NCI-H345 (cell line): ENCODE data around the gene SKAP2.

Experiments
- DNase-seq: peaks from one replicate; lab custom pipeline; 2025; lab: John Stamatoyannopoulos, UW

SKAP2 gene

DNA sequence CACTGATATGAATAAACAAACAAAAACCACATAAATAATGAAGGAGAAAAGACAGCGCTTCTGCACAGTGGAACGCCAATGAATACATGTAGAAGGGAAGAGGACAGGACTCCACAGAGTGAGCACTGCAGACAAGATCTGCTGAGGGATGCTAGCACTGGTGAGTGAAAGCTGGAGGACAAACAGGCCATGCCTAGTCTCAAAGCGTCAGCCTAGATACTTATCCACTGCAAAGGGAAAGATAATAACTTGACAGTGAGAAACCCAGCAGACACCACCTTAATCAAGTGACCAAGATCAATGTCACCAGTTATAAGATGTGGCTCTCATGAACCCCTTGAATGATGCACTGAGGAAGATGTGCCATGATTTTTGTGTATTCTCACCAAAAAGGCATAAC lies 227.6 kb downstream of the SKAP2 start:
- no peak for DNase-seq

DNA sequence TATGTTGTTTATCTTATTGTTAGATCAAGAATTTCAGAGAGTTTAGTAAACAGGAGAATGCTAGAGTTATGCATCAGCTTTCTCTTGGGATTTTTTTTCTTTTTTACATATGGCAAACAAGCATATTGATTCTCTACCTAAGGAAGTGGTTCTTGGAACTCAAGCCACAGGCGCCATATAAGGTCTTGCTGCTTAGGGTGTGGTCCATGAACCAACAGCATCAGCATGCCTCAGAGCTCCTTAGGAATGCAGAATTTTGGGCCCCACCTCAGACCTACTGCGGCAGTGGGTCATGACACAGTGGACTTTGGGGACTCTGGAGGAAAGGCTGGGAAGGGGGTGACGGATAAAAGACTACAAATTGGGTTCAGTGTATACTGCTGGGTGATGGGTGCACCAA lies 230.8 kb downstream of the SKAP2 start:
- DNase-seq: no peak

DNA sequence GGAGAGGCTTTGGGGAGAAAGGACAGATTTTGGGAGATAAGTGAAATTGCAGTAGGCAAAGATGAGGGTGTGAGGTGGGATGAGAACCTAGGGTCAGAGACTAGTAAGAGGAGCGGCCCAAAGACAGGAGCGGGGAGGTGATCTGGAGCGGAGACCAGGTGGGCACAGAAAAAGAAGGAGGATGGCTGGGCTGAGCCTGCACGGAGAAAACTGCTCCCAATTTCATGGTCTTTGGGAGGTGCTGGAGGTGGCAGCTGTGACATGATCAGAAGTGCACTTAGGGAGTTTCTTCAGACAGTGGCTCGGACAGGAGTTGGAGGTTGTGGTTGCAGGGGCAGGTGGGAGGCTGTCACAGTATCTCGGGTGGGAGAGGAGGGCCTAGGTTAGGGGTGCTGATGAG lies 232.8 kb downstream of the SKAP2 start:
- DNase-seq: no peak

DNA sequence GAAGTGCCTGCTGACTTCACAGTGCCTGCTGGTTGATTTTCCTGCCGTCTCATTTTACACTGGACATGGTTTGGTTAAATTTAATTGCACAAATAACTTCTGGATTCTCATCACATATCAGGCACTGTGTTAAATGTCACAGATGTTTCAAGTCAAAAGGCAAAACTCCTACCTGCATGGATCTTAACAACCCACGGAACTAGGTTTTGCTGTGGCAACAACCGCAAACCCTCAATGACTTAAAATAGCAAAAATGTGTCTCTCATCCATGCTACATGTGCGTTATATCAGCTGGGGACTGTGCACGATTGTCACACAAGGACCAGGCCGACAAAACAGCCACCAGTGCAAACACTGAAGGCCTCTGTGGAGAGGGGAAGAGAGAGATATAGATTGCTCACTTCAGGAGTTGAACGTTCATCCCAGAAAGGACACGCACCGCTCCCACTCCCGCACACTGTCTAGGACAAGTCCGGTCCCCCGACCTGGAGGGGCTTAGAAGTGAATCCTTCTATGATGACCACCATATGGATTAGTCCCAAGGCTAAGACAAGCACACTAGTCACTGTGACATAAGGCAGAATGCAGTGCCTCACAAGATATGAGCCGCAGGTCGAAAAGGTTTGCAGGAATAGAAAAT lies 233.3 kb downstream of the SKAP2 start:
- no peak for DNase-seq

DNA sequence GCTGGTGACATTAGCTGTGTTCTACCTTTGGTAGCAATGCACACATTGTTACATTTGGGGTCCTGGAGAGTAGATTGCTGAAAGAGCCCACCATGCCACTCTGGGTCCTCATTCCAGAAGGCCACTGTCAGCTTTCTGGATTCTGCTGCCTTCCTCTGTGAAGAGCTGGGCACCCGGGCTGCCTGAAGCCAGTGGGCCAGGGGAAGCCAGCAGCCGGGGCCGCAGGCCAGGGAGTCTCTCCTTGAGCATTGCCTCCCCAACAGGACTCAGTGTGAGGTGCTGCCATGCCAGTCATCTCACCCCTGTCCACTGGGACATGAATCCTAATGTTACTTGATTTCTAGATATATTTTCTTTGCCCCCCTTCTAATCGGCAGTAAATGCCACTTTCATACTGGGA lies 234.0 kb downstream of the SKAP2 start:
- no peak for DNase-seq

DNA sequence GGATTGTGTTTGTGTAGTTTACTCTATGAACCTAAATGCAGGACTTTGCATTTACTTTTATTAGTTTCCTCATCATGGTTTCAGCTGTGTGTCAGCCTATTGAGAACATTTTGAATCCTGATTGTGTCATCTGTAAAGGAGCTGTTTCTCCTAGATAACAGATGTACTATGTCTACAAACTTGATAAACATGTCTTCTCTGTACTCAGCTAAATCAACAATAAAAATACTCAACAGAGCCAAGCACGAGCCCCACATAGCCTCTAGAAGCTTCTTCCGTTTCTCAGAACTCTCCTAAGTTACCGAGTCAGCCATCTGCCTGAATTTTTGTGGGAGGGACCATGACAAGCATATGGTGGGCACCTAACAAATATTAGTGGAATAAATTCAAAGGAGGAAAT lies 234.7 kb downstream of the SKAP2 start:
- no peak for DNase-seq

DNA sequence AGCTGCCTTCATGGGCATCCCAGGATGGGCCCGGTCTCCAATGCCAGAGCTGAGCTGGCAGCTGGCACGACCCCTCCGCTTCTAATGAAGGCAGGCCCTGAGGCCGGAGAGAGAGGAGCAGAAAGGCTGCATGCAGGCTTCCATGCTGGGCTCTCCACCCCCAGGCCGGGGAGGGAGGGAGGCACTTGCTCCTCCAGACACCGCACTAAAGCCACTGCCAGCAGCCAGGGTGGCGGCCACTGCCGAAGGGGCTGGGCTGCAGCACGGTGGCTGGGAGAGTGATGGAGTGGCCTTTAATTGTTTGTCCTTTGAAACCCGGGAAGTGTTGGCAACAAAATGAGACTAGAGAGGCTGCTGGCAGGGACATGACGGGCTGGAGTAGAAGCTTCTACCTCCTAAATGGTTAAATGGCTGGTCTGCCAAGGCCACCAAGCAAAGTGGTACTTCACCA lies 236.5 kb downstream of the SKAP2 start:
- peak; percentile 79 for DNase-seq

- DNase-seq: no peak
These were observed 237.2 kb downstream of the SKAP2 start for GRCh38 chr7:26627221-26627620.

DNA sequence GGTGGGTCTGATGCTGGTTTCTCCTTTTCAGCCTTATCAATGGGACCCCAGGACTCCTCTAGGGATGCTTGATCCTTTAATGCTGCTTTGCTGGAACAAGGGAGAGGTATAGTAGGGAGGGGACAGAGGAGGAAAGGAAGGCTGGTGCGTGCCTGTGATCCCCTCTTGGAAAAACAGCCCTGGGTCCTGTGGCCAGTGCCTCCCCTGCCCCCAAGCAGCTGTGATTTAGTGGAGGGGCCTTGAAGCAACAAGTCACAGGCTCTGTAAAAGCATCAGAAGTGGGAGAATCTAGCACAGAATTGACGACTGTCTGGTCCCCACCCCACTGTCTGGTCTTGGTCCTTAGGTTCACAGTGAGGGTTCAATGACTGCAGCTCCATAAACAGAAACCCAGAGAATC lies 237.7 kb downstream of the SKAP2 start:
- DNase-seq: no peak

DNA sequence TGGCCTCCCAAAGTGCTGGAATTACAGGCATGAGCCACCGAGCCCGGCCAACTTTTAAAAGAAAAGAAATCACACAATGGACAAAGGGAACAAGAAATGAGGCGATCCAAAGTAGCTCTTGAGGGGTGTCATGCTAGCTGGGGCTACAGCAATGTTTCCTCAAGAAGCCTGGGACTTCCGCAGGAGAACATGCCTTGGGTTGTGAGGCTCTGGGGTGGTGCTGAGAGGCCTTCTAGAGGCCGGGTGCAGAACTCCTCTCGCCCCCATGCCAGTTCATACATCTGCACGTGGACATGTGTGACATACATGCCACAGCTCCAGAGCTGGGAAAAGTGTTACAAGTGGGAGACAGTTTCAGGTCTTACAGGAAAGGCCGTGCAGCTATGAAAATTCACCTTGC lies 238.2 kb downstream of the SKAP2 start:
- no peak for DNase-seq

DNA sequence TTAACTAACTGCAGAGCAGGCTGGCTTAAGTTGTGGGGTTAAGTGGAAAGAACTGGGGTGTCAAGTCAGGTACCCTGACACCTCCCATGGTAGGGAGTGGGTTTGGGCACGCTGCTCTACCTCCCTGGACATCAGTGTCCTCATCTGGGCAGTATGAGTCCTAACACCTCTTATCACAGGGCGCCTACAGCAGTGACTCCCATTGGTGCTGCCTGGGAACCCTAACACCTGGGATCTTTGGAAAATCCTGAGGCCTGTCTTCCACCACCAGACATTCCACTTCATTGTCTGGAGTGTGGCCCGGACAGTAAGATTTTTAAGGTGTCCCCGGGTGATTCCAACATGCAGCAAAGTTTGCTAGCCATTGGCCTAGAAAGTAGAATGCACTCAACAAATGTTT lies 239.1 kb downstream of the SKAP2 start:
- no peak for DNase-seq

DNA sequence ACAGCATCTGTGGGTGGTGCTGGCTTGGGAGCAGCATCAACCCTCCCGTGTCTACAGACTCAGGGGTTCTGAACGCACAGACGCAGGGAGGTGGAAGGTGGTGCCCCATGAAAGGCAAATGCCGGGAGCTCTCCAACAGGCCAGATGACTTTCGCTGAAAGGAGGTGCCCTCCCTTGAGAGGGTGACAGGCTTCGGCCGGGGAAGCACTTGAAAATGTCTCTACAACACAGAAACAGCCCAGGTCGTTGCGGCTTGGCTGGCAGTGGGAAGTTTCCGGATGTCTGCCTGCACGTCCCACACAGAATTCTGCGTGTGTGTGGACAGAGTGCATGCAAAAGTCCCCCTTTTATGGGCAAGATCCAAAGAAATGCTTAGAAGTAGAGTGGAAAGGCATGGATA lies 239.6 kb downstream of the SKAP2 start:
- DNase-seq: no peak

- DNase-seq: no peak
These were observed 240.0 kb downstream of the SKAP2 start for GRCh38 chr7:26624431-26624830.

DNA sequence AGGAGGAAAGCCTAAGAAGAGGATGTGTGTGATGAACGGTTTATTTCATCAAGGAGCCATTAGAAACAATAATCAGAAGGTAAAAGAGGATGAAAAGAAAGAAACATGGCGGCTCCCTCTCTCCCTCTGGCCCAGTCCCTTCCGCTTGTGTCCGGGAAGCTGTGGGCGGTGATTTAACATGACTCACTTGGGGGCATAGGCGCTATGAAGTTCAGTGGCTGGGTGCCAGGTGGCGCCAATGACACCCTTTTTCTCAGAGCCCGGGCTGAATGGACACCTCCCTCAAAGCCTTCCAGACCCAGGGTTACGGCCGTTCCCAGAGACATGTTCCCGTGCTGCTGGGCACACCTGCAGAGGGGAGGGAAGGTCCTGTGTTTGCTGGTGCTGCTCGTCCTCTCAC lies 244.0 kb downstream of the SKAP2 start:
- DNase-seq: no peak

- DNase-seq: no peak
These were observed 244.9 kb downstream of the SKAP2 start for GRCh38 chr7:26619348-26619984.

DNA sequence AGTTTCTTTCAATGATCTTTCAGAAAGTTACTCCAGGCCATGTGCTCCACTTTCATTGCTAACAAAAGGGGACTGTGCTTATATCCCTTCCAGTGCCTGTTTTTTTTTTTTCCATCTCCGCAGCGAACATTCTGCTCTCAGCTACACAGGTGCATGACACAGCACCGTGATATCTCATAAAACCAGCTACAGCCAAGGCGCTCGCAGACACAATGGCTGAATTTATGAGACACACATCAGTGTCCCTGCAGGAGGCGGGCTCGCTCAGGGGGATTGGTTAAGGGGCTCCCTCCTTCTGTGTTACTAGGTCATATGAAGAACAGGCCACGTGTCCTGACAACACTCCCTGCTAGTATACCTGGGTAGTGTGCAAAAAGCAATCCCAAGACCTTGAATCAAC lies 245.5 kb downstream of the SKAP2 start:
- peak; percentile 11 for DNase-seq

- no peak for DNase-seq
These were observed 245.9 kb downstream of the SKAP2 start for GRCh38 chr7:26618449-26618848.
